HG02759 (cell line): ENCODE results near the gene RASSF3.
A peak's percentile ranks its signal among the peaks of the same experiment; 100 is the strongest.

Experiments
- ATAC-seq: cut with Tn5 transposase; IDR thresholded peaks from one replicate; pipeline ENCODE4 v1.9.1; 2021; ENCODE audit warnings: mild to moderate bottlenecking, moderate library complexity; ENCODE audit not compliant: unreplicated experiment

RASSF3 gene

DNA sequence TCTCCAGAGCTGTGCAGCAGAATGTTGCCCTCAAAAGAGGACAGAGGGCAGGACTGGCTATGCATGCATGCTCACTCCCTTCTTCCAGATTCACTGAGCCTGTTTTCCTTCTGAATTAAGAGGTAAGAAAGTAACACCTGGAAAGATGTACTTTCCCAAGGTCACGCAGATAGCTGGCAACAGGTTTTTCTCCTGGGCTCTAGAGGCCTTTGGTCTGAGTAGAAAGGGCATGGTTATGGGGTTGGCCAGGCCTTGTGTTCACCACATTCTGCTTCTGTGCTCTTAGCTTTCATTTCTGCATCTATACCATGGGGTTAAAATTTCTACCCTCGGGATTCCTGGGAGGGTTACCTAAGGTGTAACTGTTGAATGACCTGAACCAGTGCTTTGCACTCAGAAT, 57.5 kb downstream of the RASSF3 start:
- ATAC-seq, result no peak

DNA sequence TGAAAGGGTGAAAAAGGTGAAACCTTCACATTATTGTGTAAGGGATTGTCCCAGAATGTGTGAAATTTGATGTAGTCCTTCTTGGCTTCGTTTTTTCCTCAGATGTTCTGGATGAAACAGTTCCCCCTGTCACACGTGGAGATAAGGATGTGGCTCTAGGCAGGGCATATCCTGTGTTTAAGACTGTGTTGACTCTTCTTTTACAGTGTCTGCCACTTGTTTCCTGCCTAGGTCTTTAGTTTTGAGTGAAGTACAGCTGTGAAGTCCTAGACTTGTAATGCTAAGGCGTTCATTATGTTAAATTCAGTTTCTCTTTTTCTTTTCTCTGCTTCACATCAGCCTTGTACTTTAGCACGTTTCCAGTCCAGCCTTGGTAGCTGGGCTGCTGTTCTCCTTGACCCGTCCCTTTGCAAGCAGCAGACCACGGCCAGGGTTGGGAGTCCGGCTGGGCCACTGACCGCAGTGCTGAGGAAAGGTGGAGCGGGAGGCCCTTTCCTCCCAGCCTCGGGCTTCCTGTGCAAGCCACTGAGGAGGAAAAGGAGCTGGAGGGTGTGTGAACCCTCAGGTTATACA, 59.1 kb downstream of the RASSF3 start:
- peak; percentile 74 for ATAC-seq

- ATAC-seq, result no peak
Observed at GRCh38 chr12:64670019-64670418, 59.7 kb downstream of the RASSF3 start.

DNA sequence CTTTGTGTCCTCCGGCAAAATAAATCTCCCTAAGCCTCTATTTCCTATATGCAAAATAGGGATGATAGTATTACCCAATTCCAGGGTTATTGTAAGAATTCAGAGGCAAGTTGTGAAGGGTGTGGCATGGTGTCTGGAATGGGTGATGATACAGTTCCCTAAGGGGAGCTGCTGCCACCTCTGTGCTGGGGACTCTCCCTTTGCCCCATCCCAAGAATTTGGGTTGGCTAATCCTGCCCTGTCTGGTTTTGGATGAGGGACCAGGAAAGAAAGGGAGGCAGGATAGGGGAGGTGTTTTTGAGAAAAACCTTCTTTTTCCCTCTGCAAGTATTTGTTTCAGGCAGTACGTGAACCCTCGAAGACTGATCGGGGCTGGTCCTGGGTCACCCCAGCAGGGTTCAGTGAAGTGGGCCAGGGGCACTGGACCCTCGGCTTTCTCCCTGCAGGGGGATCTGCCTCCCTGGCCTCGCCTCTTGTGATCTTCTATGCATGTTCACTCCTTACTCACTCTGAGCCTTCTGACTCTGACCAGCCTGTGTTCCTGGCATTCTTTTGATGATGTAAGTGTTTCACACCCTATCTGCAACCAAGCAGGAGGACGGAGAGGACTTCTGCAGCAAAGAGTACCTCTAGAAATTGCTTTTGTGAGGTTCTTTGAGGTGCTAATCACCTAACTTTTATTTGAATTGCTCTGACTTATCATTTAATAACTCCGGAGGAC, 60.8 kb downstream of the RASSF3 start:
- no peak for ATAC-seq

- ATAC-seq, result no peak
Observed at GRCh38 chr12:64671681-64672080, 61.4 kb downstream of the RASSF3 start.

GRCh38 chr12:64672925-64673409, 62.7 kb downstream of the RASSF3 start:
- no peak for ATAC-seq

GRCh38 chr12:64673490-64674169, 63.3 kb downstream of the RASSF3 start:
- no peak for ATAC-seq

DNA sequence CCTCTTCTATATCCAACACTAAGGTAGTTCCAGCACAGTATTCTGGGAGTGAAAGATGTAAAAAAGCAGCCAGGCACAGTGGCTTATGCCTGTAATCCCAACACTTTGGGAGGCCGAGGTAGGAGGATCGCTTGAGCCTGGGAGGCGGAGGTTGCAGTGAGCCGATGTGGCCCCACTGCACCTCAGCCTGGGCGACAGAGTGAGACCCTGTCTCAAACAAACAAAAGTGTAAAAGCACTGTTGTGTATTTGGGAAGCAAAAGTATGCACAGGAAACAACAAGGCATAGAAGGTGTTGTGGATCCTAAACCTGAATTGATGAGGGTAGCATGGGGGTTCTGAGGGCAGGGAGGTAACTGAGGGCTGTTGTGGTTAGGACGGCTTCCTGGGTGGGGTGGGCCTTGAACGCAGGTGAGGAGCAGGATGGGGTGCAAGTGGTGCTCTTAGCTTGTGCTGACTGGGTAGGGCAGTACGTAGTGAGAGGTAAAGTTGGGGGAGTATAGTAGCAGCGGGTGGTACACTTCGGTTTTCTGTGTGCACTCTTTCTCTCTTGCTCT, 64.2 kb downstream of the RASSF3 start:
- no peak for ATAC-seq

DNA sequence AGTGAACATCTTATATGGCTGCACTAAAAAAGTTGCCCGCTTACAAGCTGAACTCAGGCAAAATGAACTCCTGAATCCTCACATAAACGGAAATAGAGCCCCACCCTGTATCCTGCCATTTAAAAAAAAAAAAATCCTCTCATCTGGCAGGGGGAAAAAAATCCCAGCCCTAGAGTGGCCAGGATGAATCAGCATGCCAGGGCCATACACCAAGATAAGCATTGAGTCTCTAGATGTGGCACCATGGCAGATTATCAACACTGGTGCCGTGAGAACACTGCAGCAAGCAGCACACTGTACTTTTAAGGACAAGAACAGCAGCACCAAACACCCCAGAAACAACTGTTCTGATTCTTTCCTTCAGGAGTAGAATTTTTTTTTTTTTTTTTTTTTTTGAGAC, 65.5 kb downstream of the RASSF3 start:
- ATAC-seq, result no peak

DNA sequence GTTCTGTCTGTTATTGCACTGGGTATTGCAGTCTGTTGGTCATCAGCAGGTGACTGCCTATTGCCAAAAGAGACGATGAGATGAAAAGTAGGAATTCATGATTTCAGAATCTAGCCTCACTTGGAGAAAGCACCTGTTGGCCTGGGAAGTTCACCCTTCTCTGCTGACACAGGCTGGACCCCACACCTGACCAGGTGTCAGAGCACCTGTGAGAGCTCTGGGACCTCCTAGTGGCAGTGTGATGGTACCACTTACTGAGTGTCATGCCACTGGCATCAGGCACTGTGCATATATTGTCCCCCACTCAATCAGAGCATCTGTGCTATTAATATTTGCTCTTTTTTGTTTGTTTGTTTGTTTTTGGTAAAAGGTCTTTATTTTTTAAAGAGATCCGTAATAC, 68.0 kb downstream of the RASSF3 start:
- ATAC-seq, result no peak

GRCh38 chr12:64678835-64679234, 68.5 kb downstream of the RASSF3 start:
- ATAC-seq, result no peak

GRCh38 chr12:64679487-64680001, 69.2 kb downstream of the RASSF3 start:
- peak; percentile 52 for ATAC-seq

DNA sequence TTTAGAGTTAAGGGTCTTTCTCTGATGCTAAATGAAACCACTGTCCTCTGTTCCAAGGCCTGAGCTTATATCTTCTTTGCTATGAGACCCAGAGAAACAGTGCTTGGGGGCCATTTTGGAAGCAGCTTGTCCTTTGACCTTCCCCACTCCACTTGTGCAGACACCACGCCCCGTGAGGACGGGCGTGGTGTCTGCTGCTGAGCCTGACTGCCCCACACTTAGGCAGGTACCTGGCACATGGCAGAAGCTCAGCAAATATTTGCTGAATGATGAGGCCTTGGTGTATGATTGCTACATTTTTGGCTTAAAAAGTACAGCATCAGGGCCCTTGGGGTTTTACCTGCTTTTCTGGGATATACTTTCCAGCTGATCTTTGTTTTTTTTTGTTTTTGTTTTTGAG, 69.9 kb downstream of the RASSF3 start:
- ATAC-seq, result no peak

GRCh38 chr12:64681200-64682052, 71.1 kb downstream of the RASSF3 start:
- peak; percentile 52 for ATAC-seq

GRCh38 chr12:64682572-64683277, 72.4 kb downstream of the RASSF3 start:
- no peak for ATAC-seq

GRCh38 chr12:64683816-64684543, 73.7 kb downstream of the RASSF3 start:
- ATAC-seq, result no peak

DNA sequence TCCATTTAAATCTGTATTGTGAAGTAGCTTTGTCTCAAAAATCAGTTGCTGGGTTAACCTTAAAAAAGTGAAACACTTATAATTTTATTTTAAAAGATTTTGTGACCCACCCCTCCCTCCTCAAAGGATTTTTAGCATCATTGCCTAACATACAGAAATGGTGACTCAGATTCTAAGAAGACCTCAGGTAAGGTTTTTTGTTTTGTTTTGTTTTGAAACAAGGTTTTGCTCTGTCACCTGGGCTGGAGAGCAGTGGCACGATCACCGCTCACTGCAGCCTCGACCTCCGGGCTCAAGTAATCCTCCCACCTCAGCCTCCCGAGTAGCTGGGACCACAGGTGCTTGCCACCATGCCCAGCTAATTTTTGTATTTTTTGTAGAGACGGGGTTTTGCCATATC, 74.8 kb downstream of the RASSF3 start:
- ATAC-seq, result no peak

DNA sequence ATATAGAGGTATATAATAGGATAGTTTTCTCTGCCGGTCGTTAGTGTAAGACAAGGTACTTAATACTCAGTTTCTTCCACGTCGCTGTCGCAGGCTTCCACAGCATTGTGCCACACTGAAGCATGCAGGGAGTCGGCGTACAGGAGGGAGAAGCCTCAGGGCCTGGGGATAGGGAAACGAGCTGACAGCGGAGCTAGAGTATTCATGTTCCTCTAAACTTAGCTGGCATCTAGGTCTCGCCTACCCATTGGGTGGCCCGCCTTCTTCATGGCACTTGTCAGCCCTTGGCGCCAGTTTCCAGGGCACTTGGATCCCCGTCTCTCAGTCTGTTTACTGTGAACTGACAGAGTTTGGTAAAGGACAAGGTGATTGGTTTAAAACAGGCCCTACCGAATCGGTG, 75.3 kb downstream of the RASSF3 start:
- no peak for ATAC-seq

DNA sequence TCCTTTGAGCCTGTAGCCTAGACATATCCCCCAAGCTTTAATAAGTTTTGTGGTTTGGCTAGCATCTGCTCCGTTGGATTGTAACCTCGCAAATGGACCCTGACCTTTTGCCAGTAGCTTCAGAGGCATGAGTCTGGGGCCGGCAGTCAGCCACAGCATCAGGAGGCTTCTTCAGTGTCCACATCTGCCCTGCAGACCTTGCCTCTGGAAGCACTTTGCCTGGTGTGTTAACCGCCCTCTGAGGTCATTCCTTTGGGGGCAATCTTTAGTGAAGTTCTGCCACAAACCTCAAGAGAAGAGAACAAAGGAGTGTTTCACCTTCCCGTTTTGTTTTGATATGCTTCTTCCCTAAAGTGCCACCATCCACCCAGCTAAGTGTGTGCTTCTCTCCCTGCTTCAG, 77.5 kb downstream of the RASSF3 start:
- no peak for ATAC-seq
